GM21381 (cell line): Measurements from ENCODE around the gene TEX29.

Experiments used
- ATAC-seq: cut with Tn5 transposase; IDR thresholded peaks from one replicate; pipeline ENCODE4 v1.9.1; 2021; ENCODE audit warnings: mild to moderate bottlenecking, moderate library complexity; ENCODE audit not compliant: unreplicated experiment

The TEX29 gene

DNA sequence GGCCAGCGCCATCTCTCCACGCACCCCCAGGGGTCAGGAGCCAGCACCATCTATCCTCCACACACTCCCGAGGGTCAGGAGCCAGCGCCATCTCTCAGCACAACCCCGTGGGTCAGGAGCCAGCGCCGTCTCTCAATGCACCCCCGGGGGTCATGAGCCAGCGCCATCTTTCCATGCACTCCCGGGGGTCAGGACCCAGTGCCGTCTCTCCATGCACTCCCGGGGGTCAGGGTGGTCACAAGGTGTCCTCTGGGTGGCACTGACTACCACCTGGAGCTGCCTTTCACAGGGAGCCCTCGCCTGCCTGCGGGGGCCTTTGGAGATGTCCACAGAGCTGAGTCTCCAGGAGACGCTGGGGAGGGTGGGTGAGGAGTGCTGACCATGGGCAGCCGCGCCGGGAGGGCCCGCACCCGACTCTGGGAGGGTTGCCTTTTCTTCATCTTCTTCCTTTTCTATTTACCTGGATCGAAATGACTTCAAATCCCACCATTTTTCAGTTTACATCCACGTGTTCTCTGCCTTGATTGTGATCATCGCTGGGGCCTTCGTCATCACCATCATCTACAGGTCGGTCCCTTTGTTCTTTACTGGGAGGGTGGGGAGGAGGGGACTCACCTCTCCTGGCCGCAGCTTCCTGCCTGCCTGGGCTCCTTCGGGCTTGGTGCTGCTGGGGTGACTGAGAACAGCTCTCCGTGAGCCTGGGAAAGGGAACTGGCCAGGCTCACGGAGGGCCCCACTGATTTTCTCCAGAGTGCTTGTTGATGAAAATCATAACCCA, 19.1 kb downstream of the TEX29 start:
- ATAC-seq = no peak

GRCh38 chr13:111341886-111342285, 21.4 kb downstream of the TEX29 start:
- no peak for ATAC-seq

DNA sequence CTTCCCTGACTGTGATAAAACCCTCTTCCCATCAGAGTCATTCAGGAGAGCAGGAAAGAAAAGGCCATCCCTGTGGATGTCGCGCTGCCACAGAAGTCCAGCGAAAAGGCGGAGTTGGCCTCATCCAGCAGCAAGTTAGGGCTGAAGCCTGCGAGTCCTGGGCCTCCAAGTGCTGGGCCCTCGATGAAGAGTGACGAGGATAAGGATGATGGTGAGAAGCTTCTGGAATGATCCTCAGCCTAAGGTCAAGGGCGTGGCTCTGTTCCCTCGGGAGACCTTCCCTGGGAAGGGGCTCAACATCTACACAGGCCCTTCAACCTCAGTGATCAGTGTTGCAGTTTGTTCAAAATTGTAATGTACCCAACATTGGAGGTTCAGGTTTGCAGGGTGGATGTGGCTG, 22.3 kb downstream of the TEX29 start:
- ATAC-seq = no peak

DNA sequence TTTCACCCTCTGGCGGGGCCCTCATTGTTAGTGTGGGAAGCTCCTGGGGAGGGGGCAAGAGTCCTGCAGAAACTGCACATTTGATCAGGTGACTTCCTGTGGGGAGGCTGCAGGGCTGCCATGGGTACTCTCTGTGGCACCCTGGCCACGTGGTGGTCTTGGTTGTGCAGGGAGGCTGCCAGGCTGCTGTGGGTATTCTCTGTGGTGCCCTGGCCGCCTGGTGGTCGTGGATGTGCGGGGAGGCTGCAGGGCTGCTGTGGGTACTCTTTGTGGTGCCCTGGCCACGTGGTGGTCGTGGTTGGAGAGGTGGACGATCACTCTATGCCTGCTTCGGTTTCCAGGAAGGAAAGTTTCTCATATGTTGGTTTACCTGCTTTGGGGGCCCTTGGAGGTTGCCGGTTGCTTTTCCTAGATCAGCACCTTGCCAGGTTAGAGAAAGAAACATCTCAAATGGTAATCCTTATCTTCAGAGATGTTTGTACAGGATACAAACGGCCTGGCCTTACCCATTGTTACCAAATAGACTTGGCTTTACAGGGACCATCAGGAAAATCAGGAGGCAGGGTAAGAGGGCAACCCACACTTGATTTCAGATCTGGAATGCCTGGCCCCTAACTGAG, 22.9 kb downstream of the TEX29 start:
- no peak for ATAC-seq

GRCh38 chr13:111344471-111345191, 24.2 kb downstream of the TEX29 start:
- ATAC-seq = no peak

- ATAC-seq = no peak
Measured at GRCh38 chr13:111345682-111346081, 25.2 kb downstream of the TEX29 start.

GRCh38 chr13:111346101-111346680, 25.7 kb downstream of the TEX29 start:
- ATAC-seq = no peak

DNA sequence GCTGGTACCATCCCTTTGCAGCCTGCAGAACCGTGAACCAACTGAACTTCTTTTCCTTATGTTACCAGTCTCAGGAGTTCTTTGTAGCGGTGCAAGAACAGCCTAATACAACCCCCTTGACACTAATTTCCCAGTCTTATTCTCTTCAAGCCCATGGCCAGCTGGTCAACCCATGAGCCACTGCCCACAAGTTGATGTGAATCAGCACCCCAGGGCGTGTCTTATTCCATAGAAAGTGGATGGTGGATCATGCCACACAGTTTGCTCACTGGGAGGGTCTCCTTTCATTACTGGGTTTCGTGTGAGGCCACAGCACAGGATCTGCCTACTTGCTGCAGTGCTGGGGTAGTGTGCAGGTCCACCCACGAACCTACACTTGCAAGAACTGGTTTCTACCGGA, 27.0 kb downstream of the TEX29 start:
- ATAC-seq = no peak

GRCh38 chr13:111353508-111353907, 33.1 kb downstream of the TEX29 start:
- ATAC-seq = no peak

DNA sequence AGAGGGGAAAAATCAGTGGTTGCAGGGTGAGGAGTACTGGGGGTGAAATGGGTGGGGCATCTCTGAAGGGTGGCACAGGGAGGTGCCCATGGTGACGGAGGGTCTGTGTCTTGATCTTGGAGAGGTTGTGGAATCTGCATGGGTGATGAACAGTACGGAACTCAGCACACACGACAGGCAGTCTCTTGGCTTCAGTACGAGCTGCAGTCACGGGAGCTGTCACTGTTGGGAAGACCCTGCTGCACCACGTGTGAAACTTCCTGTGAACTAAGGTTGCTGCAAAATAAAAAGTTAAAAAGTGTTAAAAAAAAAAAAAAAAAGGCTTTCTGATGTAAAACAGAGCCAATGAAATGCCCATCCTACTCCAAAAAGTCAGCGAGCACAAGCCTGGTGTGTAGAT, 34.3 kb downstream of the TEX29 start:
- ATAC-seq = no peak

GRCh38 chr13:111356795-111357194, 36.4 kb downstream of the TEX29 start:
- no peak for ATAC-seq

DNA sequence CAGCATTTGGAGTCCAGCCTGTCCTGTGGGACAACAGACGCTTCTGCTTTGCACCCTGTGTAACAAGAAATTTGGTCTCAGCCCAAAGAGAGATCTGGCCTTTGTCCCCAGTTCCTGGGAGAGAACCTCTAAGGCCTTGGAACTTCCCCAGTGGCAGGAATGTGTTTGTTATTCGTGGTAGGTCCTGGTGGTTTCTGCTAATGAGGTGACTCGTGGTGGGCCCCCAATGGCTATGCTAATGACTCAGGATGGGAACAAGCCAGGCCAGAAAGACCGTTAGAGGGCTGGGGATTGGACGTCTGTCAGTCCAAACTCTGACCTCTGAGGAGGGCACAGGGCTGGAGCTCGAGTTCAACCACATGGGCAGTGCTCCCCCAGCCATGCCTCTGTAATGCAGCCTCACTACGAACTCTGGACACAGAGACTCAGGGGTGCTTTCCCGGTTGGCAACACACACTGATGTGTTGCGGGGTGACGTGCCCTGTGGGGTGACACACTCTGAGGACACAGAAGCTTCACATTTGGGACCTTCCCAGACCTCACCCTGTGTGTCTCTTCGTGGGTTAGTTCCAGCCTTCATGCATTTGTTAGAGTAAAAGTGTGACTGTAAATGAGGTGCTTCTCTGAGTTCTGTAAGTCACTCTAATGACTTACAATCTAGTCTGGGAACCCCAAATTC, 38.9 kb downstream of the TEX29 start:
- ATAC-seq = no peak

DNA sequence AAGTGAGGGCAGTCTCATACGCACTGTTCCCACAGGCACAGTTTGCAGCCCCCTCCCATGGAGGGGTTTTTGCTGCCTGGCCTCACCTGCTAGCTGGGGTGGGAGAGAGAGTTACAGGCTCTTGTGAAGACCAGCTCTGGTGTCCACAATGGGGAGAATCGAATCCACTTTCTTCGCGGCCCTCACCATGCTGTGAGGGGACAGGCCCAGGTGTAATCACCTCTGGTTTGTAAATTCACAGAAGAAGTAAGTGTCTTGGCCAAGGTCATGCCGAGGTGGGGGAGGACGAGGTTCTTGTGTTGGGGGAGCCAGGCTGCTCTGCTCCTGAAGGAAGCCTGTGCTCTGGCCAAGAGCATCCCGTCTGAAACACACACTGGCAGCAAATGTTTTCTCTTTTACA, 39.5 kb downstream of the TEX29 start:
- ATAC-seq = no peak

GRCh38 chr13:111360452-111360851, 40.0 kb downstream of the TEX29 start:
- ATAC-seq = no peak

DNA sequence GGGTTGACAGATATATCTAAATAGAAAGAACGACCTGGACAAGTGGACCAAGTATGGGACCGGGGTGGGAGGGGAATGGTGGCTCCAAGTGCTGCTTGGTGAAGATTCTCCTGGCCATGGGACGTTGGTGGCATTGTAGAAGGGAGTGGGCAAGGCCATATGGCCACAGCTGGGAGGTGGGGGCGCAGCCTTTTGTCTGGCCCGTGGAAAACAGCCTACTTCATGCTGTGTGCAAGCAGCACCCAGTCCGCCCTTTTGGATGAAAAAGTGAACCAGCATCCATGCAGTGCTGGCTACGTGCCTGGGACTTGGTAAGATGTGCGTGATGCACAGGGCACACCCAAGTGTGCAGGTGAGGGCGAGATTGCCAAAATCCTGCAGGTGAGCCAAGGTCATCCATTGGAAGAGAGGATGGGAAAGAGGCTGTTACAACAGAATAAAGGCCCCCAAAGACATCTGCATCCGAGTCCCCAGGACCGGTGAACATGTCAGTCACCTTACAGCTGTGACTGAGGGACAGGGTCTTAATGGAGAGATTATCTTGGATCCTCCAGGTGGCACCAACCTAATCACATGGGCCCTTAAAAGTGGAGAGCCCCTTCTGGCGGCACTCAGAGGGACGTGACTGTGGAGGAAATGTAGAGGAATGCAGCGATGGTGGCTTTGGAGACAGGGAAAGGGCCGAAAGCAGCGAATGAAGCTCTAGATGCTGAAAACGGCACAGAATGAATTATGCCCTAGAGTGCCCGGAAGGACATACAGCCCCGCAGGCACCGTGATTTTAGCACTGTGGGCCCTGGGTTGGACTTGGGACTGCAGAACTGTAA, 40.8 kb downstream of the TEX29 start:
- no peak for ATAC-seq

DNA sequence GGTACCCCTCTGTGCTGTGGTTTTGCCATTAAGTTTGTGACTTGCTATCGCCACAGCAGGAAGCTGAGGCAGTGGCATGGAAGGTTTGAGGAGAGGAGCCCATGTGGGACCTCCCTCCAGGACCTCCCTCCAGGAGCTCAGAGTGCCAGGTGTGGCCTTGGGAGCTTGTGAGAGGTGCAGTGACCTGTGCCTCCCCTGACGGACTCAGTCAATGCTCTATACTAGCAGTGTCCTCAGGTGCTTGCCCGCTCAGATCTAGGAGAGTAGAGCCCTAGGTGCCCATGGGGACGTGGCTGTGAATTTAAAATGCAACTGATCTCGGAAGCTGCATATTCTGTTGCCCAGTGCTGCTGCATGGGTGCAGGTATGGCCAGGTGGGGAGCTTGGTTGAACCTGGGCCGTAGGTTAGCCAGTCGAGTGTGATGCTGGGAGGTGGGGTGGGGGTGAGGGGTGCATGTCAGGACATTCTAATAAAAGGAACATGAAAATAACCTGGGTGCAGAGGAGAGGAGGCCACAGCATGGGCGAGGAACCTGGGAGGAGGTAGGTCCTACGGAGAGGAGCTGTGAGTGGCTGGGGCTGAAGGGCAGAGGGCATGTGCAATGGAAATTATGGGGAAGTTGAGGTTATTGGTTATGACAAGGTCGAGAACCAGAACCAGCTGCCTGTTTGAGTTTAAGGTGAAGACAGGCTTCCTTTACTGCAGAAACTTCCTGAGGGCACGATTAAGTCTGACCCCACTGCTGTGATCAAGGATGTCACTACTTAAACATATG, 41.6 kb downstream of the TEX29 start:
- no peak for ATAC-seq

- no peak for ATAC-seq
Measured at GRCh38 chr13:111363121-111363520, 42.7 kb downstream of the TEX29 start.

DNA sequence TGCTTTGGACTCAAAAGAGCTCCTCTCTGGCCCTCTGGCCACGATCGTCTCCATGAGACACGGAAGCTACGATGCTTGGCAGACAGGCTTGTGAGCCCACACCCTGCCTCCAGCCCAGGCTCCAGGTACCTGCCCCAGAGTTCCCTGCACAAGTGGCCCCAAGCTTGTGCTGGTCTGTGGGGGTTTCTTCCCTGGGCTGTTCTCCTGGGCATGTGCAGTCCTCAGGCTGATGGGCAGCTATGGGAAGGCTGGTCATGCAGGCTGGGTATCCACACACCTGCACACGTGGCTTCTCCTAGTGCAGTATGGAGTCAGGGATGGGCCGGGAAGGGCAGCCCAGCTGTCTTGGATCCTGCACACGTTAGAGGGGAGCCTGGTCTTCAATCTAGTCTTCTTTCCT, 43.1 kb downstream of the TEX29 start:
- no peak for ATAC-seq

- no peak for ATAC-seq
Measured at GRCh38 chr13:111365149-111366005, 44.9 kb downstream of the TEX29 start.
